Activated CD8-positive, alpha-beta memory T cell treated with anti-CD3 and anti-CD28 coated beads for 1 hour (primary cell): ENCODE data around the gene ANO8.
"Not testable (repeated sequence)": the region's sequence is repeated elsewhere in the genome, so short reads cannot be mapped to it uniquely, and the experiment has no call there.

Experiments
- DNase-seq, 2 donors: peaks; one replicate each; pipeline ENCODE4 v3.0.0-alpha.2; 2020; ENCODE audit warnings: low read depth in 1 of 2; ENCODE audit errors: extremely low read depth in 1 of 2

The ANO8 gene

GRCh38 chr19:17334414-17335409 is at the start of gene ANO8:
ANO8 (minus strand) TSS chr19:17334855; CDS start chr19:17334670, 185 bp downstream.
- peak; percentile 93 to 94 for DNase-seq

GRCh38 chr19:17380426-17381138 is 45.9 kb upstream of the ANO8 start:
- DNase-seq: no peak

- DNase-seq: no peak
Observed at GRCh38 chr19:17379221-17379631, 44.6 kb upstream of the ANO8 start.

GRCh38 chr19:17378271-17378670 is 43.6 kb upstream of the ANO8 start:
- no peak for DNase-seq

GRCh38 chr19:17376935-17377600 is 42.4 kb upstream of the ANO8 start, which contains the start of gene PLVAP:
PLVAP (minus strand) TSS chr19:17377342; CDS start chr19:17377288, 54 bp downstream.
- DNase-seq: no peak

GRCh38 chr19:17370026-17370587 is 35.5 kb upstream of the ANO8 start:
- DNase-seq: no peak

- DNase-seq: no peak
Observed at GRCh38 chr19:17365361-17365760, 30.7 kb upstream of the ANO8 start.

- not testable (repeated sequence) for DNase-seq
Observed at GRCh38 chr19:17363852-17364605, 29.4 kb upstream of the ANO8 start.

GRCh38 chr19:17359905-17360800 is 25.5 kb upstream of the ANO8 start:
- no peak for DNase-seq

- no peak for DNase-seq
Observed at GRCh38 chr19:17358395-17358794, 23.7 kb upstream of the ANO8 start.

GRCh38 chr19:17357724-17358123 is 23.1 kb upstream of the ANO8 start:
- DNase-seq: no peak

- no peak for DNase-seq
Observed at GRCh38 chr19:17357078-17357666, 22.5 kb upstream of the ANO8 start.

- no peak for DNase-seq
Observed at GRCh38 chr19:17353386-17353785, 18.7 kb upstream of the ANO8 start.

- no peak for DNase-seq
Observed at GRCh38 chr19:17352608-17353280, 18.1 kb upstream of the ANO8 start.

GRCh38 chr19:17351815-17352435 is 17.3 kb upstream of the ANO8 start:
- DNase-seq: no peak

GRCh38 chr19:17348700-17349099 is 14.0 kb upstream of the ANO8 start:
- no peak for DNase-seq

GRCh38 chr19:17347877-17348276 is 13.2 kb upstream of the ANO8 start:
- no peak for DNase-seq

- DNase-seq: no peak
Observed at GRCh38 chr19:17347361-17347760, 12.7 kb upstream of the ANO8 start.
